Suprapubic skin (tissue), 4 donors: ENCODE results near the gene CDA. TPM values are rescaled to one million over a fixed set of nuclear protein-coding genes. Genes with fewer than 3 reads are reported as not detected.

ENCODE experiments used
- DNase-seq, 2 donors: peaks; one replicate each; pipeline ENCODE4 v3.0.0-alpha.2; 2019; ENCODE audit warnings: low spot score in 2 of 2
- H3K27ac ChIP-seq: fragments of 200-600 bp; sonication (generic); one replicate; pipeline ENCODE4 v1.5.1; 2019
- H3K27me3 ChIP-seq: fragments of 200-600 bp; sonication (generic); one replicate; pipeline ENCODE4 v1.5.1; 2019
- H3K36me3 ChIP-seq: fragments of 200-600 bp; sonication (generic); one replicate; pipeline ENCODE4 v1.5.1; 2019
- H3K4me1 ChIP-seq: fragments of 200-600 bp; sonication (generic); one replicate; pipeline ENCODE4 v1.5.1; 2019
- H3K4me3 ChIP-seq: fragments of 200-600 bp; sonication (generic); one replicate; pipeline ENCODE4 v1.5.1; 2019; ENCODE audit warnings: mild to moderate bottlenecking
- H3K9me3 ChIP-seq: fragments of 200-600 bp; sonication (generic); one replicate; pipeline ENCODE4 v1.5.1; 2019
- EP300 ChIP-seq: sonication (generic); formaldehyde crosslinking; IDR thresholded peaks from one replicate; pipeline ENCODE4 v1.6.1; 2017; ENCODE audit warnings: antibody characterized with exemption
- POLR2A ChIP-seq, 2 donors: fragments of 450-650 bp; IDR thresholded peaks; one replicate each; pipeline ENCODE4 v1.6.1; 2017; ENCODE audit warnings: antibody characterized with exemption in 2 of 2, mild to moderate bottlenecking in 2 of 2, moderate library complexity in 2 of 2
- POLR2AphosphoS5 ChIP-seq, 3 donors: sonication (generic); formaldehyde crosslinking; IDR thresholded peaks; one replicate each; pipeline ENCODE4 v1.6.1; 2017; ENCODE audit warnings: antibody characterized with exemption in 3 of 3
- WGBS: methylation state at CpG from one replicate; pipeline ENCODE4 v1.1.5; 2018; 5-methylcytosine and 5-hydroxymethylcytosine counted together
- total RNA-seq, 4 donors: library from RNA; depleted of rRNA; stranded (reverse); fragments of >200 nt; gene quantifications; one replicate each; pipeline ENCODE4 v1.1.0, GENCODE V29; 2016
- TF ChIP-seq, protein P1 (sequence below), 2 donors: fragments of 200-600 bp in 1 of 2; fragments of 450-650 bp in 1 of 2; sonication (generic) in 1 of 2; IDR thresholded peaks; one replicate each; pipeline ENCODE4 v1.5.1; 2016 to 2019; ENCODE audit warnings: antibody characterized with exemption in 2 of 2, mild to moderate bottlenecking in 1 of 2, moderate library complexity in 1 of 2

Gene CDA
- total RNA-seq, 4 donors from 2014 or later, result 13.1 to 24.2 (median 15.7) TPM

DNA sequence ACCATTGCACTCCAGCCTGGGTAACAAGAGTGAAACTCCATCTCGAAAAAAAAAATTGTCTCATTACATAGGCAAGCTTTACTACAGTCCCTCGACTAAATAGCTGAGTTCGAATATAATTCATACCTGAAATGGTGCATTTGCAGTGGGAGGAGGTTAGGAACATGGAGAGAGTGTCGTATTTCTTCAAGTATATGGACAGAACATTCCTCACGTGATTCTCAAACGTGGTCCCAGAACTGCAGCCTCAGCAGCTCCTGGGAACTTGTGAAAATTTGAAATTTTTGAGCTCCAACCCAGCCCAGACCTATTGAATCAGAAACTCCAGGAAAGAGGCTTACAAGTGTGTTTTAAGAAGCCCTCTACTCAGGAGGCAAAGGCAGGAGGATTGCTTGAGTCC, 7.2 kb downstream of the CDA start:
- H3K4me3 ChIP-seq, result no peak overlapping the region
- 50% methylated on average over 6 of the region's 6 CpGs for WGBS
- DNase-seq, result no peak
- peaks cover 8% of the 10 kb centered on the region for H3K27me3 ChIP-seq
- TF ChIP-seq EP300 (no peak), POLR2AphosphoS5 (IDR thresholded peaks at IDR 0.05) (no peak), POLR2A (IDR thresholded peaks at IDR 0.05) (no peak)
- TF ChIP-seq, protein P1, sequence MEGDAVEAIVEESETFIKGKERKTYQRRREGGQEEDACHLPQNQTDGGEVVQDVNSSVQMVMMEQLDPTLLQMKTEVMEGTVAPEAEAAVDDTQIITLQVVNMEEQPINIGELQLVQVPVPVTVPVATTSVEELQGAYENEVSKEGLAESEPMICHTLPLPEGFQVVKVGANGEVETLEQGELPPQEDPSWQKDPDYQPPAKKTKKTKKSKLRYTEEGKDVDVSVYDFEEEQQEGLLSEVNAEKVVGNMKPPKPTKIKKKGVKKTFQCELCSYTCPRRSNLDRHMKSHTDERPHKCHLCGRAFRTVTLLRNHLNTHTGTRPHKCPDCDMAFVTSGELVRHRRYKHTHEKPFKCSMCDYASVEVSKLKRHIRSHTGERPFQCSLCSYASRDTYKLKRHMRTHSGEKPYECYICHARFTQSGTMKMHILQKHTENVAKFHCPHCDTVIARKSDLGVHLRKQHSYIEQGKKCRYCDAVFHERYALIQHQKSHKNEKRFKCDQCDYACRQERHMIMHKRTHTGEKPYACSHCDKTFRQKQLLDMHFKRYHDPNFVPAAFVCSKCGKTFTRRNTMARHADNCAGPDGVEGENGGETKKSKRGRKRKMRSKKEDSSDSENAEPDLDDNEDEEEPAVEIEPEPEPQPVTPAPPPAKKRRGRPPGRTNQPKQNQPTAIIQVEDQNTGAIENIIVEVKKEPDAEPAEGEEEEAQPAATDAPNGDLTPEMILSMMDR (IDR thresholded peaks at IDR 0.05), result no peak
- H3K4me1 ChIP-seq, result no peaks in the 10 kb centered on the region
- no peaks in the 10 kb centered on the region for H3K36me3 ChIP-seq
- no peak overlapping the region for H3K27ac ChIP-seq
- no peaks in the 10 kb centered on the region for H3K9me3 ChIP-seq

GRCh38 chr1:20597650-20598049, 8.8 kb downstream of the CDA start:
- WGBS, result 76% methylated on average over 3 of the region's 3 CpGs
- DNase-seq, result no peak
- no peaks in the 10 kb centered on the region for H3K27me3 ChIP-seq
- no peaks in the 10 kb centered on the region for H3K4me1 ChIP-seq
- TF ChIP-seq EP300 (no peak), POLR2AphosphoS5 (IDR thresholded peaks at IDR 0.05) (no peak), POLR2A (IDR thresholded peaks at IDR 0.05) (no peak)
- TF ChIP-seq, protein P1 (IDR thresholded peaks at IDR 0.05), result no peak
- no peaks in the 10 kb centered on the region for H3K9me3 ChIP-seq
- no peak overlapping the region for H3K4me3 ChIP-seq
- no peak overlapping the region for H3K27ac ChIP-seq
- H3K36me3 ChIP-seq, result no peaks in the 10 kb centered on the region

DNA sequence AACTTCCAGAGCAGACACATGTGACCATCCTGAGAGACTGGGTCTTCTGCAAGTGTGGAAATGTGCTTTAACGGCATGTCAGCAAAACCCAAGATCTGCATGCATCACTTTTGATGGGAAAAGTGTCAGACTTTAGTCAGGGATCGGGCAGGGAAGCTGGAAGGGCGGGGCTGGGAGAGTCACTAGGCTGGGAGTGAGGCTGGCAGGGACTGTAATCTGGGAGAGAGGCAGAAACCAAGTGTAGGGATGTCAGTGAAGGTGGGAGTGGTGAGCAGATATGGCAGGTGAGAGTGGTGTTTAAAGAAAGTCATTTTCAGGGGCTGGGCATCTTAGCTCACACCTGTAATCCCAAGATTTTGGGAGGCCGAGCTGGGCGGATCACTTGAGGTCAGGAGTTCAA, 11.3 kb downstream of the CDA start:
- Histone ChIP-seq H3K4me1 (no peaks in the 10 kb centered on the region), H3K27ac (no peak overlapping the region), H3K27me3 (no peaks in the 10 kb centered on the region), H3K9me3 (no peaks in the 10 kb centered on the region), H3K4me3 (no peak overlapping the region), H3K36me3 (no peaks in the 10 kb centered on the region)
- TF ChIP-seq POLR2A (IDR thresholded peaks at IDR 0.05) (no peak), EP300 (no peak), POLR2AphosphoS5 (IDR thresholded peaks at IDR 0.05) (no peak)
- TF ChIP-seq, protein P1 (IDR thresholded peaks at IDR 0.05), result no peak
- no peak for DNase-seq
- WGBS, result 79% methylated on average over 5 of the region's 5 CpGs

DNA sequence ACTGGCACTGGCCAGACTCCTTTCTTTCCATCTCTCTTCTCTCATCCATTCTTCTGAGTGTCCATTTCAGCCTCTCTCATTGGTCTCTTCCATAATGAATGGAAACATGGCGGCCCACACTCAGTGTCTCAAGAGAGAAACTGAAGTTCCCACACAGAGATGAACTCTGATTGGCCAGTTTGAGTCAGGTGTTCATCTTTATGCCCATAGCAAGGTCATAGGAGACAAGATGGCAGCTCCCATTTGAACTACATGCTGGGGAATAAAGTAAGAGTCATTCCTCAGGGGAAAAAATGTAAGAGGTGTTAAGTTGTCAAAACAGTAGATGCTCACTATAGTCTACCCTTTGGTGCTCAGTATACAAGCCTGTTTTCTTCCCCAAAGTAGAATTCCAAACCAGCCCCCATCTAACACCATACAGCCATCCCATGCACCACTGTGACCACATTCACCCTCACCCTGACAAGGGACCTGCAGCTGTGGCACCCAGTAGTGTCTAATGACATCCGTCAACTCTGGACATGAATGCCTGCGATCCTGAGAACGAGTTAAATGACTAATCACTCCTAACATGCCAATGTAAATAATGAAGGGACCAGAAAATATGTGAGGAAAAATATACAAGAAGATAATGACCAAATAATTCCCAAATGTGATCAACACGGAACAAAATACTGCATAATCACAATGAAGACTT, 12.4 kb downstream of the CDA start:
- Histone ChIP-seq H3K4me1 (no peaks in the 10 kb centered on the region), H3K27ac (no peak overlapping the region), H3K27me3 (no peaks in the 10 kb centered on the region), H3K4me3 (no peak overlapping the region), H3K9me3 (no peaks in the 10 kb centered on the region), H3K36me3 (no peaks in the 10 kb centered on the region)
- TF ChIP-seq EP300, result no peak
- no peak for TF ChIP-seq POLR2A (IDR thresholded peaks at IDR 0.05)
- TF ChIP-seq, protein P1 (IDR thresholded peaks at IDR 0.05), result no peak
- no peak for TF ChIP-seq POLR2AphosphoS5 (IDR thresholded peaks at IDR 0.05)
- WGBS, result 77% methylated on average over 5 of the region's 5 CpGs
- no peak for DNase-seq

DNA sequence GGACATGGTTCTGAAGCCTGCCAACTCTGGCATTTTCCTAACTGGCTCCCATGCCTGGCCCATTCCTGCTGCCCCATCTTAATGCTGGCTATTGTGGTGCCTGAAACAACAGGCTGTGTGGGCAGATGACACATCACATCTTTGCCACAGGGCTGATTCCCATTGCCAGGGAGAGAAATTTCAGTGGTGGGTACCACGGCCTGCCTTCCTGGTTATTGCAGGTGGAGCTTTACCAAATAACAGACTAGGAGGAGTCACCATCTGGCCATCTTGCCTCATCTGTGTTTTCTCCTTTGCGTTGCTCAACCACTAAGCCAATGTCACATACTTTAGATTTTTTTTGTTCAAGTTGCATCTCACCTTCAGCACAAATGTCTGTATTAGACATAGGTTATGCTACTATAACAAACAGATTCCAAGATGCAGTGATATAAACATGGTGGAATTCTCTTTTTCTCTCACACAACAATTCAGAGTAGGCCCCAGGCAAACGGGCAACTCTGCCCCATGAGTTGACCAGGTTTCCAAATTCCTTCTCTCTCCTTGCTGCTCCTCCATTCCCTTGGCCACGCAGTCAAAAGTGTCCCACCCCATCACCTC, 14.1 kb downstream of the CDA start:
- Histone ChIP-seq H3K27ac (no peak overlapping the region), H3K4me1 (no peaks in the 10 kb centered on the region), H3K9me3 (no peaks in the 10 kb centered on the region), H3K27me3 (no peaks in the 10 kb centered on the region), H3K4me3 (no peak overlapping the region), H3K36me3 (no peaks in the 10 kb centered on the region)
- DNase-seq, result no peak
- 91% methylated on average over 4 of the region's 4 CpGs for WGBS
- TF ChIP-seq, protein P1 (IDR thresholded peaks at IDR 0.05), result no peak
- TF ChIP-seq POLR2AphosphoS5 (IDR thresholded peaks at IDR 0.05), result no peak
- TF ChIP-seq EP300, result no peak
- no peak for TF ChIP-seq POLR2A (IDR thresholded peaks at IDR 0.05)
